Measurements from ENCODE around the gene CENPC.
A peak's percentile ranks its signal among the peaks of the same experiment; 100 is the strongest.

CENPC gene, protein sequence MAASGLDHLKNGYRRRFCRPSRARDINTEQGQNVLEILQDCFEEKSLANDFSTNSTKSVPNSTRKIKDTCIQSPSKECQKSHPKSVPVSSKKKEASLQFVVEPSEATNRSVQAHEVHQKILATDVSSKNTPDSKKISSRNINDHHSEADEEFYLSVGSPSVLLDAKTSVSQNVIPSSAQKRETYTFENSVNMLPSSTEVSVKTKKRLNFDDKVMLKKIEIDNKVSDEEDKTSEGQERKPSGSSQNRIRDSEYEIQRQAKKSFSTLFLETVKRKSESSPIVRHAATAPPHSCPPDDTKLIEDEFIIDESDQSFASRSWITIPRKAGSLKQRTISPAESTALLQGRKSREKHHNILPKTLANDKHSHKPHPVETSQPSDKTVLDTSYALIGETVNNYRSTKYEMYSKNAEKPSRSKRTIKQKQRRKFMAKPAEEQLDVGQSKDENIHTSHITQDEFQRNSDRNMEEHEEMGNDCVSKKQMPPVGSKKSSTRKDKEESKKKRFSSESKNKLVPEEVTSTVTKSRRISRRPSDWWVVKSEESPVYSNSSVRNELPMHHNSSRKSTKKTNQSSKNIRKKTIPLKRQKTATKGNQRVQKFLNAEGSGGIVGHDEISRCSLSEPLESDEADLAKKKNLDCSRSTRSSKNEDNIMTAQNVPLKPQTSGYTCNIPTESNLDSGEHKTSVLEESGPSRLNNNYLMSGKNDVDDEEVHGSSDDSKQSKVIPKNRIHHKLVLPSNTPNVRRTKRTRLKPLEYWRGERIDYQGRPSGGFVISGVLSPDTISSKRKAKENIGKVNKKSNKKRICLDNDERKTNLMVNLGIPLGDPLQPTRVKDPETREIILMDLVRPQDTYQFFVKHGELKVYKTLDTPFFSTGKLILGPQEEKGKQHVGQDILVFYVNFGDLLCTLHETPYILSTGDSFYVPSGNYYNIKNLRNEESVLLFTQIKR

DNA sequence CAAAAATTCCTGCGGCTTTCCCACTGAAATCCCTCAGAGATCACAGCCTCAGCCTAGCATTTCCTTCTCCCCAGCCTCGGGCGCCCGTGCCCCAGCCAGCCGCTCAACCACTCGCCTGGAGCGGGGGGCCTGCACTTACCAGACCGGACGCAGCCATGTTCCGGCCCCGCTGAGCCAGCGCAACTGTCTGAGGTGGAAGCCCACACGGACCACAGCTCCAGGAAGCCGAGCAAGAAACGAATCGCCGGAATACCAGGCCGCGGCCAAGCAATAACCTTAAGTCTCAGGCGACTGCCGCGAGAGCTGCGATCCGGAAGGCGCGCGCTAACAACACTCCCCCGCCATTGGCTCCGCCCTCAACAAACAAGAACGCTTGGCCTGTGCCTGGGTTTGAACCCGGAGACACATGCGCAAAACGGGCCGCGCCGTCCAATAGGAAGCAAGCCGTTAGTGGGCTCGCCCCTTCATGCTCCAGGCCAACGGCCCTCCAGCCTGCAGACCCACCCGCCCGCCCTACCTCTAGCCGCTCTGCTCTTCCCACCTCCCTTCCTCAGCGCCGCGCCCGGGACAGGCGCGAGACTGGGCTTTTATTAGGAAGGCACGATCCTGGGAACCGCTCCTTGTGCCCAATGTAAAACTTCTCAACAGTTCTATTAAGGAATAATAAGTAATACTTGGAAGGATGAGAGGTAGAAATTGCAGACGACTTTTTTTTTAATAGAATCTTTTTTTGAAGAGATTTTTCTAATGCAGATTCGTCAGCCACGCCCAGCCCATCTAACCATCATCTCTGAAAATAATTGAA is at the start of gene CENPC:
TSS of gene CENPC (minus strand) at position 305 of the 805 bp plus-strand sequence. CDS start at position 157, 148 bp downstream.
- peak; percentile 94 for DNase-seq (ENCODE audit: low read depth, low spot score)

DNA sequence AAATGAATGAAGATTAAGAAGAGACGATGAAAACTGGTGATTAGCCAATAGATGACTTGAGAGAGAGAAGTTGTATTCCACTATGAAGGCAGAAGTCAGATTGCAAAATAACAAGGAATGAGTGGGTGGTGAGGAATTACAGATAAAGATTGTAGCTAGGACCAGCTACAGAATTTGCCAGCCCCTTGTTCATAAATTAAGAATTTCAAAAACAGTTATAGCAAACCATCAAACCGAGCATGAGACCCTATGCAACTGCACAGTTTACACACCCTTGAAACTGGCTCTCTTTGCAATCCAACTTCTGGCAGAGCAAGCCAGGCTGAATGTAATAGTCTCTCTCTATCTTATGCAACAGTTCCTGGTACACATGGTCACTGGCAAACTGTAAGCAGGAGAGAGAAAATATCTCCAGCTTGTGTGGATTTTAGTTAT is 48.5 kb upstream of the CENPC start:
- no peak for DNase-seq (ENCODE audit: low read depth, low spot score)

- no peak for DNase-seq (ENCODE audit: low read depth, low spot score)
Observed at GRCh38 chr4:67587156-67587555, 41.9 kb upstream of the CENPC start.

DNA sequence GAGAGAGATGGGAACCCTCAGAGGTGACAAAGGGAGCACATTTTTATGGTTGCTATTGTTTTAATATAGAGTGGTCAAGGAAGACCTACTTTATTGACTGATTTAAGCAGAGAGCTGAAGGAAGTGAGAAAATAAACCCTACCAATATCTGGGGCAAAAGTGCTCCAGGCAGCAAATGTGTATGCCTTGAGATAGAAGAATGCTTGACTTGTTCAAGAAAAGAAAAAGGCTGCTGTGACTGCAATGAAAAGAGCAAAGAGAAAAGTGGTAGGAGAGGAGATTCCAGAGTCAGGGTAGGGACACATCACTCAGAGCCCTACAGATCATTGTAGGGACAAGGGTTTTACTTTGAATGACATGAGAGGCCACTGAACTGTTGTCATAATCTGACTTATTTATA is 39.2 kb upstream of the CENPC start:
- no peak for DNase-seq (ENCODE audit: low read depth, low spot score)

DNA sequence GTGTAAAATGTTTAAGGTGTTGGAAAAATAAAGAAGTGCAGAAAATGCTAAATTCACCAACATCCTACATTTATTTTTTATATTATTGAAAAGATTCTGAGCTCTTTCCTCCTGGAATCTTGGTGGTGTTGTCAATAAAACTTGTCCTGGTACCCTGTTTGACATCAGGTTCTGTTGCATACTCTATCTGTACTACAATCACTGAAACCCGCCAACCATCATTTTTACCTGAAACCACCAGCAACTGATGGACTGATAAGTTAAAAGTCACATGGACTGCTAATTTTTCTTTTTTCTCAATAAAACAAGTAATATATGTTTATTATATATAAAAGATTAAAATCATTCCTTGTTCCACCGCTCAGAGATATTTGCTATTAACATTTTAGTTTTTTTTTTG is 36.6 kb upstream of the CENPC start:
- DNase-seq (ENCODE audit: low read depth, low spot score) = no peak

DNA sequence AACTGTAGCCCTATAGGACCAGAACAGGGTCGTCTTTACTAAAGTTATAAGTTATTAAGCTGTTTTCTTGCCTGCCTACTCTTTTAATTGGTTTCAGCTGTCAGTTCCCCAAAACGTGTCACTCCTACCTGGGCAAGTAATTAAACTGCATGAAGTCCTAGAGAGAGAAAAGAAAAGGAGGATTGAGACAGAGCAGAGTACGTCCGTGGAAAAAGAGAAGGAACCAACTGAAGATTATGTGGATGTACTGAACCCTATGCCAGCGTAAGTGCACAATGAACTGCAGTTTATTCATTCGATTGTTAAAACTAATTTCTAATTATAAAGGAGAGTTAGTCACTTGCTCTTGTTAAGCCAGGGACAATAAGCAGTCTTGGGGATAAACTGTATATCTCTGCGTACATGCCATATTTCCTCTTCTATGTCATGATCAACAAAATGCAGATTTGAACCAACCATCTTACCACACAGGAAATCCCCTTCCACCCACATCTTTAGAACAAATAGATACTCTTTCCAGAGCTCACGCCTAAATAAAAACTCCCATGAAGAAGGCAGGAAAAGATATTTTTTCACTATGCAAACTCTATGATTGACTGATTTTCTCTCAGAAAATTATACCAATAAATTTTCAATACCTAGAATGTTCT is 36.0 kb upstream of the CENPC start:
- no peak for DNase-seq (ENCODE audit: low read depth, low spot score)

DNA sequence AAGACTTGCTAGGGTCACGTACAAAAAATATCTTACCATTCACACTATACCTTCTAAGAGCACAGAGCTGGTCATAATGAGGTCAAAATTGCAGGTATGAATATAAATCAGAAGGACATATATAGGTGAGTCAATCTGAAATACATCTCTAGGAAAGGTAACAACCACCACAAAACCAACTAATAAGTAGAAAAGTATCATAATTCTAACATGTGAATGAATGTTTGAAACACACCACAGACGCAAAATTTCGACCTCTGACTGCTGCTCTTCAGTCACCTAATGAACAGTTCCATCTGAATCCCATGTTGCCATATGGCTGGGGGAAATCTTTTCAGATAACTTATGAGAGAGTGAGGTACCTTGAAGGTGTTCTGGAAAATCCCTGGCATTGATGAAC is 35.3 kb upstream of the CENPC start:
- DNase-seq (ENCODE audit: low read depth, low spot score) = no peak

- no peak for DNase-seq (ENCODE audit: low read depth, low spot score)
Observed at GRCh38 chr4:67576538-67576937, 31.2 kb upstream of the CENPC start.

DNA sequence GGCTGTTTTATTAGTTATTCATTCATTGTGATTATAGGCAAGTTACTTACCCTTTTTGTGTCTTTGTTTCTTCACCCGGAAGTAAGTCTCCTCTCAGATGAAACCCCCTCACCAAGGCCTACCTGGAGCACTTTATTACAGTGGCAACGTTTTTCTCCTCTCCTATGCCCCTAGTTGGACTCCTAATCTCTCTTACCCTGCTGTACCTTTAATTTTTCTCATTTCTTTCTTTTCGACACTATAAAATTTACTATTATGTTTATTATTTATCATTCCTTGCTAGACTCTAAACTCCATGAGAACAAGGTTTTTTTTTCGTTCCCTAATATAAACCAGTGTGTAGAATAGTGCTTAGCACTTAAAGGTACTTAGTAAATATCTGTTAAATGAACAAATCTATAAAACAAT is 30.8 kb upstream of the CENPC start:
- DNase-seq (ENCODE audit: low read depth, low spot score) = no peak

DNA sequence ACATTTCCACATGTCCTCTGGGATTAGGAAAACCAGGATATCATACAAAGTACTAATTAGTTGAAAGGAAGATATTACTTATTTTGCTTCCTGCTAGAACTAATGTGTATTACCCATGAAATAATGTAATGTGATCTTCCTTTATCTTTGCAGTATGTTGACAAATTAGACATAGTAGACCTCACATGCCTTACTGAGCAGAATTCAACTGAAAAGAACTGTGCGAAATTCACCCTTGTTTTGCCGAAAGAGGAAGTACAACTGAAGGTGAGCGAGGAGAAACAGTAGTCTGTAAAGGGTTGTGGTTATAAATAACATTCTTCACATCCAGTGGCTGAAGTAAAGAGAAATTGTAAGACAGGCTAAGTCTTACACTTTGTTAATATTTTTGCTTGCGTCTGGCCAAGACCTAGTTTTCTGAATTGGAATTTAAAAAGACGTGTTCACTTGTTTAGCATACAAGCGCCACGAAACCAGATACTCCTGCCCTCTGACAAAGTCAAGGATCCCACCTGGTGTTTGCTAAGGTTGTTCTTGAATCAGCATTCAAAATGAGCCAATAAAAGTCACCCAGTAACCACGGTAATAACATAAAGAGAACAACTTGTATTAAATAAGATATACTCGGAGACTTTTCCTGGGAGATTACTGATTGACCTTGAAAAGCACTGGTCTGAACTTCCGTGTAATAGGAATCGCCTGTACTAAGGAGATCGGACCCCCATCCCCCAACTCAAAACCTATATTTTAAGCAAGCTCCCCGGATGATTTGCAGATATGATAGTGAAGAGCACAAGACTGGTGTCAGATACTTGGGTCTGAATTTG is 30.1 kb upstream of the CENPC start:
- DNase-seq (ENCODE audit: low read depth, low spot score) = no peak

DNA sequence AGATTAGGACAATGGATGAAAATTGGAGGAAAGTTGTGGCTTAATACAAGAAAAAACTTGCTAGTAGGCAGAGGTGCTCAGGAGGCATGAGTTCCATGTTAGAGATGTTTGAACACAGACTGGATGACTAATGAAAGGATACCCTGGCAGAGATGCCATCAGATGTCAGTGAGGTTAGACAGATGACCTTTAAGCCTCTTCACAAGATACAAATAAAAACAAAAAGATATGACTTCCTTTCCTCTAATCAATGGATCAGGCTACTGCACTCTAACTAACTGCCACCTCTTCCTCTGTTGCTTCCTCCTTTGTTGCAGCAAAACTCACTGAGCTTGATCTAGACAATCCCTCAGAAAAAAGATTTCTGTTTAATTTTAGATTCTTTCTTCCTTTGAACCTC is 27.9 kb upstream of the CENPC start:
- DNase-seq (ENCODE audit: low read depth, low spot score) = no peak

- DNase-seq (ENCODE audit: low read depth, low spot score) = no peak
Observed at GRCh38 chr4:67571975-67572374, 26.7 kb upstream of the CENPC start.

DNA sequence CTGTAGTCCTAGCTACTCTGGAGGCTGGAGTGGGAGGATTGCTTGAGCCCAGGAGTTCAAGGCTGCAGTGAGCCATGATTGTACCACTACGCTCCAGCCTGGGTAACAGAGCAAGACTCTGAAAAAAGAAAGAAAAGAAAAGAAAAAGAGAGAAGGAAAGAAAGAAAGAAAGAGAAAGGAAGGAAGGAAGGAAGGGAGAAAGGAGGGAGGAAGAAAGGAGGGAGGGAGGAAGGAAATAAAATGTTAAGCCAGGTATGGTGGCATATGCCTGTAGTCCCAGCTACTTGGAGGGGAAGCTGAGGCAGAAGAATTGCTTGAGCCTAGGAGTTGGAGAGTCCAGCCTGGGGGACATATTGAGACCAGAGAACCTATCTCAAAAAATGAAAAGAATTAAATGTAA is 25.2 kb upstream of the CENPC start:
- no peak for DNase-seq (ENCODE audit: low read depth, low spot score)

DNA sequence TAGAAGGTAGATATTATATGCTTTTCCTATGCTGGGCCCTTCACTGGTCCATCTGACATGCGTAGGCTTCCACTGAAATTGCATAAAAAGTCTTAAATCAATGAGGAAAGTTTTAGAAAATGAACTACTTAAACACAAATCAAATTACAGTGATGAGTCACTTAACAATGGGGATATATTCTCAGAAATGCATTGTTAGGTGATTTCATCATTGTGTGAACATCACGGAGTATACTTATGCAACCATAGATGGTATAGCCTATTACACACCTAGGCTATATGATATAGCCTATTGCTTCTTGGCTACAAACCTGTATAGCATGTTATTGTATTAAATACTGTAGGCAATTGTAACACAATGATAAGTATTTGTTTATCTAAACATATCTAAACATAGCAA is 23.5 kb upstream of the CENPC start:
- DNase-seq (ENCODE audit: low read depth, low spot score) = no peak

DNA sequence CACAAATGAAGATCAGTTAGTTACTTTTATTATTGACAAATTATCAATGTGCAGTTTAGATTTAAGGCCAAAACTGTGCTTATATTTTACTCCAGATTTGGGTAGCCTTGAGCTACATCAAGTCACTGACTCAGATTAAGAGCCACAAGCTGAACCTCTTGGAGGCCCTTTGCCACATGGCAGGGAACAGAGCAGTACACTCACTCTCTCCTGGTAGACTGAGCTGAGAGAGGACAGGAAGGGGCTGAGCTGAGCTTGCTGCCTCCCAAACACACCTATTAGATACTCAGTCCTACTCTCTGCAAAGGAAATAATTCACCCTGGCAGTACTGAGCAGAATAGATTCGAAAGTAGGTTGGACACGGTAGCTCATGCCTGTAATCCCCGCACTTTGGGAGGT is 21.0 kb upstream of the CENPC start:
- DNase-seq (ENCODE audit: low read depth, low spot score) = no peak

GRCh38 chr4:67565284-67565683 is 20.0 kb upstream of the CENPC start:
- DNase-seq (ENCODE audit: low read depth, low spot score) = no peak

GRCh38 chr4:67558493-67558892 is 13.2 kb upstream of the CENPC start, which contains the start of gene STAP1:
TSS of gene STAP1 (plus strand) at chr4:67558727. CDS start at chr4:67558810, 83 bp downstream.
- DNase-seq (ENCODE audit: low read depth, low spot score) = no peak

DNA sequence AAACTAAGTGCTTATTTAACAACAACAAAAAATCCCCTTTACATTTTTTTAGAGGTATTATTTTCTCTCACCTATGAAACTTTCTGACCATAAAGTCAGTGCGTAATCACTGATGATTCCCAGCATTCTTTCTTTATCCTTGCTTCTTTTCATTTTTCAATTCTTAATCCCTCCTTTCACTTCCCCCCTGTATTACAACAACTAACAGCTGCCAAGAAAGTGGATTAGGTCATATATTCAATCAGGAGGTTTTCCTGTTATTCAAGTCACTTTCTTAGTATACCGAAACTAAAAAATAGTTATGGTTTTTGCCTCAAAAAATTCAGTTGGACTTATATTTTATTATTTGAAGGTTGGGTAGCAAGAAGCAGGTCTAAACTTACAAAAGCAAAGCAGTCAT is 11.1 kb upstream of the CENPC start:
- DNase-seq (ENCODE audit: low read depth, low spot score) = no peak

DNA sequence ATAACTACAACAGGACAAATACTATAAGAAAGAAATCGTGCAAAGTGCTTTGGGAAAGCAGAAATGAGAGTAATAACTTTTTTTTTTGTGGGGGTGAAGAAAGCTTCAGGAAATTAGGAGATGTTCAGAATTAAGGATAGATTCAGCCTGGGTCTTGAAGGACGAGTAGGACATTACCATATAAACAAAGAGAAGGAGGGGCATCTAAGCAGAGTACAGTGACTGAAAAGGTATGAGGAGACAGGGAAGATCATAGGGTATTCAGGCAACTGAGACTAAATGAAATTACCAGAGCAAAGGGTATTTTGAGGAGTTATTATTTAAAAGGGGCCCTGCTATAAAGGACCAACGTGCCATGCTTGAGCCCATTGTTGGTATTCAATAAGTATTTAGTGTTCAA is 10.1 kb upstream of the CENPC start:
- DNase-seq (ENCODE audit: low read depth, low spot score) = no peak

- no peak for DNase-seq (ENCODE audit: low read depth, low spot score)
Observed at GRCh38 chr4:67554096-67554495, 8.8 kb upstream of the CENPC start.

Measured in iPS DF 19.7 (cell line).